ENCODE measurements around the gene SNCB.
A peak's percentile ranks its signal among the peaks of the same experiment; 100 is the strongest.

SNCB gene

DNA sequence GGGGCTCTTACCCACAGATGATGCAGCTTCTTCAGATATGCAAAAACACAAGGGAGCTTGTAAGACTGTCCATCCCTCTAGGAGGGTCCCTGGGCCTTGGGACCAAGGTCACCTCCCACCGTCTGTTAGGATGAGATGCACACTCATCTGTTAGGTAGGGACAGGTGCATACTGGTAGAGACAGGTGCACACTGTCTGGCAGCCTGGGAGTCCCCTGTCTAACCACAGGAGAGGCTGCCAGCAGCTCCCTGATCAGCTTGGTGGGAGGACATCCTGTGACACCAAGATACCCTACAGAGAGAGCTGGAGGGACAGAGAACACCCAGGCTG is 30.2 kb upstream of the SNCB start:
- no peak overlapping the region for H3K27ac ChIP-seq (ENCODE audit: low read length)
- peak overlapping the region; percentile 55; the same call in 1 of the 2 replicates for H3K4me2 ChIP-seq (ENCODE audit: low read depth, low read length)
- no peak for TF ChIP-seq EZH2 (optimal IDR thresholded peaks at IDR 0.05; ENCODE audit: low read depth, low read length)
- no peak for TF ChIP-seq EZH2phosphoT487 (IDR thresholded peaks at IDR 0.05; ENCODE audit: low read length)
- TF ChIP-seq, protein P1, sequence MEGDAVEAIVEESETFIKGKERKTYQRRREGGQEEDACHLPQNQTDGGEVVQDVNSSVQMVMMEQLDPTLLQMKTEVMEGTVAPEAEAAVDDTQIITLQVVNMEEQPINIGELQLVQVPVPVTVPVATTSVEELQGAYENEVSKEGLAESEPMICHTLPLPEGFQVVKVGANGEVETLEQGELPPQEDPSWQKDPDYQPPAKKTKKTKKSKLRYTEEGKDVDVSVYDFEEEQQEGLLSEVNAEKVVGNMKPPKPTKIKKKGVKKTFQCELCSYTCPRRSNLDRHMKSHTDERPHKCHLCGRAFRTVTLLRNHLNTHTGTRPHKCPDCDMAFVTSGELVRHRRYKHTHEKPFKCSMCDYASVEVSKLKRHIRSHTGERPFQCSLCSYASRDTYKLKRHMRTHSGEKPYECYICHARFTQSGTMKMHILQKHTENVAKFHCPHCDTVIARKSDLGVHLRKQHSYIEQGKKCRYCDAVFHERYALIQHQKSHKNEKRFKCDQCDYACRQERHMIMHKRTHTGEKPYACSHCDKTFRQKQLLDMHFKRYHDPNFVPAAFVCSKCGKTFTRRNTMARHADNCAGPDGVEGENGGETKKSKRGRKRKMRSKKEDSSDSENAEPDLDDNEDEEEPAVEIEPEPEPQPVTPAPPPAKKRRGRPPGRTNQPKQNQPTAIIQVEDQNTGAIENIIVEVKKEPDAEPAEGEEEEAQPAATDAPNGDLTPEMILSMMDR (IDR thresholded peaks at IDR 0.05; ENCODE audit: low read length) = no peak
- H3K79me2 ChIP-seq (ENCODE audit: low read length) = no peaks in the 10 kb centered on the region
- DNase-seq = no peak
- H4K20me1 ChIP-seq (ENCODE audit: insufficient read depth, low read length) = no peaks in the 10 kb centered on the region
- peaks cover 30% of the 10 kb centered on the region for H3K4me1 ChIP-seq (ENCODE audit: low read length)
- no peaks in the 10 kb centered on the region for H3K9me2 ChIP-seq (replicated peaks; ENCODE audit: insufficient read depth, low read length)
- no peaks in the 10 kb centered on the region for H3K36me3 ChIP-seq (replicated peaks; ENCODE audit: insufficient read depth, low read length)
- no peaks in the 10 kb centered on the region for H3K9me3 ChIP-seq (replicated peaks; ENCODE audit: insufficient read depth, low read length)
- H3F3A ChIP-seq (ENCODE audit: insufficient read depth, low read length) = peaks cover 21% of the 10 kb centered on the region
- H3K9ac ChIP-seq (ENCODE audit: low read length) = no peak overlapping the region
- H3K27me3 ChIP-seq (replicated peaks; ENCODE audit: insufficient read depth, low read length) = peaks cover 16% of the 10 kb centered on the region
- H3K4me3 ChIP-seq (ENCODE audit: low read length) = no peak overlapping the region
- H2AFZ ChIP-seq (ENCODE audit: low read length) = no peak overlapping the region; the same call in 1 of the 2 replicates

DNA sequence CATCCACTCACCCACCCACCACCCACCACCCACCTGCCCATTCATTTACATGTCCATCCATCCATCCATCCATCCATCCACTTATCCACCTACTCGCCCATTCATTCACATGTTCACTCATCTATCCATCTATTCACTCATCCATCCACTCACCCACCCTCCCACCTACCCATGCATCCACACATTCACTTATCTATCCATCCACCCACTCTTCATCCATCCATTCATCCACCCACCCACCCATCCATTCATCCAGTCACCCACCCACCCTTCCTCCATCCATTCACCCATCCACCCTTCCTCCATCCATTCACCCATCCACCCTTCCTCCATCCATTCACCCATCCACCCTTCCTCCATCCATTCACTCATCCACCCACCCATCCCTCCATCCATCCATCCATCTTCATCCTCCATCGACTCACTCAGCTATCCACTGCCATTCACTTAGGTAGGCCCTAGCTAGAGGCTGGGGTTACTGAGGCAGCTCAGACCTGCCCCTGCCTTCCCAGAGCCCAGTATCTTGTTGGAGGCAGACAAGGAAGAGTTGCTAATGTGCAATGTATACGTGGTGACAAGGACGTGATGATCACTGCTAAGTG is 29.6 kb upstream of the SNCB start:
- Histone ChIP-seq H3K9ac (ENCODE audit: low read length) (no peak overlapping the region), H3F3A (ENCODE audit: insufficient read depth, low read length) (peaks cover 21% of the 10 kb centered on the region), H2AFZ (ENCODE audit: low read length) (no peak overlapping the region), H3K4me2 (ENCODE audit: low read depth, low read length) (no peak overlapping the region), H3K4me1 (ENCODE audit: low read length) (peaks cover 30% of the 10 kb centered on the region), H3K36me3 (replicated peaks; ENCODE audit: insufficient read depth, low read length) (no peaks in the 10 kb centered on the region), H3K4me3 (ENCODE audit: low read length) (no peak overlapping the region), H3K9me2 (replicated peaks; ENCODE audit: insufficient read depth, low read length) (no peaks in the 10 kb centered on the region), H3K9me3 (replicated peaks; ENCODE audit: insufficient read depth, low read length) (no peaks in the 10 kb centered on the region), H3K79me2 (ENCODE audit: low read length) (no peaks in the 10 kb centered on the region), H4K20me1 (ENCODE audit: insufficient read depth, low read length) (no peaks in the 10 kb centered on the region), H3K27ac (ENCODE audit: low read length) (no peak overlapping the region), H3K27me3 (replicated peaks; ENCODE audit: insufficient read depth, low read length) (peaks cover 16% of the 10 kb centered on the region)
- TF ChIP-seq EZH2 (optimal IDR thresholded peaks at IDR 0.05; ENCODE audit: low read depth, low read length) (no peak), EZH2phosphoT487 (IDR thresholded peaks at IDR 0.05; ENCODE audit: low read length) (no peak)
- TF ChIP-seq, protein P1 (IDR thresholded peaks at IDR 0.05; ENCODE audit: low read length) = no peak
- DNase-seq = no peak

DNA sequence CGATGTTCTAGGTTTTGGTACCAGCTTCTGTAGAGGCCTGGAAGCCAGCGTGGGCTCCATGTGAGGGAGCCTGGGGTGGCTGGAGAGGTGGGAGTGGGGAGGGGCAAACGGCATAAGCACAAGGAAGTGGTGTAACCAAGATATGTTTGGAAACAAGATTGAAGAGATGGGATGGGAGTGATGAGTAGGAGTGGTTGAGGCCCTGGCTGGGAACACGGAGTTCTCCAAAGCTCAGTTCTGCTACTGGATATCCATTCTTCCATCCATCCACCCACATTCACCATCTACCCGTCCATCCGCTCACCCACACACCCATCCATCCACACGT is 29.1 kb upstream of the SNCB start:
- Histone ChIP-seq H3K79me2 (ENCODE audit: low read length) (no peaks in the 10 kb centered on the region), H3K4me2 (ENCODE audit: low read depth, low read length) (peak overlapping the region; percentile 91), H3F3A (ENCODE audit: insufficient read depth, low read length) (peaks cover 21% of the 10 kb centered on the region), H3K9me2 (replicated peaks; ENCODE audit: insufficient read depth, low read length) (no peaks in the 10 kb centered on the region), H3K4me1 (ENCODE audit: low read length) (peaks cover 30% of the 10 kb centered on the region), H3K27me3 (replicated peaks; ENCODE audit: insufficient read depth, low read length) (peaks cover 16% of the 10 kb centered on the region), H3K27ac (ENCODE audit: low read length) (peak overlapping the region; percentile 54; the same call in 1 of the 2 replicates), H3K9ac (ENCODE audit: low read length) (no peak overlapping the region), H3K4me3 (ENCODE audit: low read length) (peak overlapping the region; percentile 36; the same call in 1 of the 2 replicates), H2AFZ (ENCODE audit: low read length) (no peak overlapping the region), H3K9me3 (replicated peaks; ENCODE audit: insufficient read depth, low read length) (no peaks in the 10 kb centered on the region), H3K36me3 (replicated peaks; ENCODE audit: insufficient read depth, low read length) (no peaks in the 10 kb centered on the region), H4K20me1 (ENCODE audit: insufficient read depth, low read length) (no peaks in the 10 kb centered on the region)
- TF ChIP-seq EZH2 (optimal IDR thresholded peaks at IDR 0.05; ENCODE audit: low read depth, low read length) (no peak), EZH2phosphoT487 (IDR thresholded peaks at IDR 0.05; ENCODE audit: low read length) (no peak)
- TF ChIP-seq, protein P1 (IDR thresholded peaks at IDR 0.05; ENCODE audit: low read length) = no peak
- DNase-seq = no peak

Data from MM.1S (cell line).